Spleen (tissue), 7 donors: ENCODE measurements around the gene CDKN2D.

Experiments used
- CTCF ChIP-seq, 11 experiments: fragments of 200-600 bp in 7 of 11; fragments of 450-650 bp in 4 of 11; sonication (generic) in 4 of 11; IDR thresholded peaks in 8 of 11; conservative IDR thresholded peaks in 3 of 11; 1 replicate in 7 of 11; 2 replicates in 4 of 11; pipeline versions ENCODE4 v1.4.0 to v1.8.0; 2016 to 2021; ENCODE audit warnings: antibody characterized with exemption in 11 of 11, inconsistent platforms in 4 of 11, mild to moderate bottlenecking in 1 of 11
- POLR2A ChIP-seq, 3 donors: fragments of 450-650 bp; IDR thresholded peaks; one replicate each; pipeline ENCODE4 v1.5.1; 2017; ENCODE audit warnings: antibody characterized with exemption in 3 of 3, mild to moderate bottlenecking in 1 of 3
- donor health status: DM: no; HTN: no; CAD: no; lungs with moderate emphysema.
- donor health status: DM: no; HTN: no; CAD: no.
- donor health status: DM: no; HTN: no; CAD: no.

- peak; percentile 96 to 99 (median 98) for TF ChIP-seq CTCF (IDR thresholded peaks at IDR 0.05 in 8 of 11, conservative IDR thresholded peaks at IDR 0.05 in 3 of 11)
- no peak for TF ChIP-seq POLR2A (IDR thresholded peaks at IDR 0.05)
Measured at GRCh38 chr19:10580979-10581631, 12.3 kb upstream of the CDKN2D start.
